ENCODE data around the gene RNF207. TPM values are rescaled to one million over a fixed set of nuclear protein-coding genes. Genes with fewer than 3 reads are reported as not detected.

RNF207 gene
- total and polyA plus RNA-seq, 4 donors, result 3.3 to 13.7 (median 5.8) TPM

DNA sequence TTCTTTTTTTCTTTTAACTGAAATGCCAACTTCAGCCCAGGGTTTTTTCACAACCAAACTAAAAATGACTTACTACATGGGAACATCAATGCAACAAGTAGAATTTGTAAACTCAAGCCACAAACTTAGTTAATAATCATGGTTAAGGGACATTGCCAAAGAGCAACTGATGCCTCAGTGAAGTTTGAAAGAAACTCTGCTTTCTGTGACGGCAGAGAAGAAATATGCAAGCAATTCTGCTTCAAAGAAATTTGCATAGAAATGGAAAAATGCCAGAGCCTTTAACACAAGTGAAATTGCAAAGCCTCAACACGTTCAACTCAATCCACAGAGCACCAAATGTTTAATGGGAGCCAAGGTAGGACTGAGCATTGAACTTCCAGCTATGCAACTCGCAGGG is 20.8 kb upstream of the RNF207 start:
- peaks cover 0 to 3% (median 0%) of the 10 kb centered on the region in 4 donors for H3K27me3 ChIP-seq (ENCODE audit: control insufficient read depth in 4 of 4, insufficient read depth in 4 of 4, low read length in 3 of 4)
- DNase-seq (ENCODE audit: low spot score), result no peak
- no peak for TF ChIP-seq TAF1 (conservative IDR thresholded peaks at IDR 0.05)
- TF ChIP-seq MAX (IDR thresholded peaks at IDR 0.05), result no peak
- TF ChIP-seq HNF4A (conservative IDR thresholded peaks at IDR 0.05), result no peak
- TF ChIP-seq, protein P1, sequence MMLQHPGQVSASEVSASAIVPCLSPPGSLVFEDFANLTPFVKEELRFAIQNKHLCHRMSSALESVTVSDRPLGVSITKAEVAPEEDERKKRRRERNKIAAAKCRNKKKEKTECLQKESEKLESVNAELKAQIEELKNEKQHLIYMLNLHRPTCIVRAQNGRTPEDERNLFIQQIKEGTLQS (IDR thresholded peaks at IDR 0.05), result no peak
- TF ChIP-seq RAD21 (IDR thresholded peaks at IDR 0.05), result no peak
- TF ChIP-seq EGR1 (IDR thresholded peaks at IDR 0.05; ENCODE audit: low read depth in 2 of 2), result no peak
- no peak for TF ChIP-seq FOXA1 (IDR thresholded peaks at IDR 0.05)
- no peak for TF ChIP-seq NR2F2 (IDR thresholded peaks at IDR 0.05)
- TF ChIP-seq SP1 (IDR thresholded peaks at IDR 0.05), result no peak
- no peak for TF ChIP-seq FOXA2 (IDR thresholded peaks at IDR 0.05)
- no peak for TF ChIP-seq CTCF (IDR thresholded peaks at IDR 0.05; ENCODE audit: low read depth, low read length, missing input control)
- TF ChIP-seq GABPA (IDR thresholded peaks at IDR 0.05 in 1 of 2, conservative IDR thresholded peaks at IDR 0.05 in 1 of 2), result no peak
- TF ChIP-seq RXRA (IDR thresholded peaks at IDR 0.05), result no peak
- TF ChIP-seq JUND (IDR thresholded peaks at IDR 0.05), result no peak
- no peak for TF ChIP-seq HNF4G (IDR thresholded peaks at IDR 0.05)
- no peak for TF ChIP-seq REST (IDR thresholded peaks at IDR 0.05)
- no peak for TF ChIP-seq YY1 (IDR thresholded peaks at IDR 0.05)
- peaks cover 5 to 38% (median 22%) of the 10 kb centered on the region in 4 donors for H3K36me3 ChIP-seq (ENCODE audit: control insufficient read depth in 4 of 4, insufficient read depth in 3 of 4, low read depth in 1 of 4, low read length in 3 of 4)
- no peaks in the 10 kb centered on the region for H3K4me1 ChIP-seq (ENCODE audit: control insufficient read depth in 4 of 4, insufficient read depth in 4 of 4, low read length in 3 of 4)
- H3K27ac ChIP-seq (ENCODE audit: low read depth in 1 of 2, low read length in 2 of 2), result no peak overlapping the region
- WGBS, result 88% methylated on average over 3 of the region's 3 CpGs
- no peak overlapping the region for H3K4me3 ChIP-seq (ENCODE audit: low read depth in 1 of 3, low read length in 3 of 3)
- no peak overlapping the region for H3K9ac ChIP-seq (ENCODE audit: low read depth in 1 of 2, low read length in 2 of 2)
- no peaks in the 10 kb centered on the region for H3K9me3 ChIP-seq (ENCODE audit: control insufficient read depth in 4 of 4, low read length in 3 of 4)

DNA sequence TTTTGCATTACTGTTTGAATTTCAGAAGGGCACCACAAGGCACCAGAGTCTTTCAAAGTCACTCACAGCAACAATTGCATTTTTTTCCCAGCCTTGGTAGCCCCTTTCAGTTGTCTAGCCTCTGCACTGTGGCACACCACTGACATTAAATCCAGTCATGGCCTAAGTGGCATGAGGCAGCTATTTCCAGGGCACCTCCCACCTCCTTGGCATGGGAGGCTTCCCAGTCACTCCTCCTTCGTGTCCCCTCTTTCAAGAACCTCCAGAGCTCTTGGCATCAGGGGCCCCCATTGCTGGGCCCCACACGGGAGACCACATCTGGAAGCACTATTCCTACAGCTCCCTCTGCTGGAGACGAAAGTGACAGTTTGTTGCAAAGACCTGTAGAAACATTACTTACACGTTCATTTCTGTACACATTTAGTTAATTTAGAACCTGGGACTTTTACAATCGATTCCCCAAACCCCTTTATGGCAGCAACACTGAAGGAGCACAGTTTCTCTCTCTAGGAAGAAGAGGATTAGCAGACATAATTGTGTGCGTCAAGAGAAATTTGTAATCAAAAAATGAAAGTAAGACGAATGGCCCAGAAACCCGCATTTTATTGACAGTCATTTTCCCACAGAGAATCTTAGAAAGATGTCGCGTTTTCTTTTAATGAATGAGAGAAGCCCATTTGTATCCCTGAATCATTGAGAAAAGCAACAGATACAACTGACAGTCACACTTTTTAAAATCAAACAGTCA is 20.1 kb upstream of the RNF207 start:
- no peak for DNase-seq (ENCODE audit: low spot score)
- TF ChIP-seq GABPA (IDR thresholded peaks at IDR 0.05 in 1 of 2, conservative IDR thresholded peaks at IDR 0.05 in 1 of 2) (no peak), RAD21 (IDR thresholded peaks at IDR 0.05) (peak in 1 of 2 donors; percentile 41)
- H3K9me3 ChIP-seq (ENCODE audit: control insufficient read depth in 4 of 4, low read length in 3 of 4), result no peaks in the 10 kb centered on the region
- no peak overlapping the region for H3K4me3 ChIP-seq (ENCODE audit: low read depth in 1 of 3, low read length in 3 of 3)
- no peak overlapping the region for H3K9ac ChIP-seq (ENCODE audit: low read depth in 1 of 2, low read length in 2 of 2)
- 84% methylated on average over 10 of the region's 10 CpGs for WGBS
- H3K36me3 ChIP-seq (ENCODE audit: control insufficient read depth in 4 of 4, insufficient read depth in 3 of 4, low read depth in 1 of 4, low read length in 3 of 4), result peaks cover 5 to 44% (median 27%) of the 10 kb centered on the region in 4 donors
- no peak overlapping the region for H3K27ac ChIP-seq (ENCODE audit: low read depth in 1 of 2, low read length in 2 of 2)
- peaks cover 0 to 3% (median 0%) of the 10 kb centered on the region in 4 donors for H3K27me3 ChIP-seq (ENCODE audit: control insufficient read depth in 4 of 4, insufficient read depth in 4 of 4, low read length in 3 of 4)
- no peaks in the 10 kb centered on the region for H3K4me1 ChIP-seq (ENCODE audit: control insufficient read depth in 4 of 4, insufficient read depth in 4 of 4, low read length in 3 of 4)
